ENCODE measurements around the gene KLHL30.
"Not testable (repeated sequence)": the region's sequence is repeated elsewhere in the genome, so short reads cannot be mapped to it uniquely, and the experiment has no call there.

The KLHL30 gene

DNA sequence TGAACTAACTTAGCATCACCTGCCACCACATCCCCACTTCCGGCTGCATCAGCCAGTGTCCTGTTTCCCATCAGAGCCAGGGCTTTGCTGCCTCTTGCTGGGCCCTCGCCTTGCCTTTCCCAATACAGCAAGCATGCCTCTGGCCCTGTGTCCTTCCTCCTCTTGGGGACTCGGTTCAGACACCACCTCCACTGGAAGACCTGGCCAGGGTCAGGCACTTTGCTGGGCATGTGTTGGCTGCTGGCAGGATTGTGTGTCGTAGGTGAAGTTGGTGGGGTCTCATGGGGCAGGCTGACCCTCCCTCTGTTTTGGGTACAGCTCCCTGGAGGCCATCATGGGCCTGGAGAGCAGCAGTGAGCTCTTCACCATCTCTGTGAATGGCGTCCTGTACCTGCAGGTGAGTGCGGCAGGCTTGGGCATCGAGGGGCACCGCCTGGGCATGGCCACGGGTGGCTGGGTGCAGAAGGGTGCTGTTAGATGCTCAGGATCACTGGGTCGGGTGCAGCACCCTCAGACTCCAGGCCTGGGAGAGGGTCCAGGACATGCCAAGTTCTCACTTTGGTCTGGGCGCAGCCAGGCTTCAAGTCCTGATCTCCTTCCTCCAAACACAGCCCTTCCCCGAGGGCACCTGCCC lies 26.9 kb downstream of the KLHL30 start:
- DNase-seq: no peak

DNA sequence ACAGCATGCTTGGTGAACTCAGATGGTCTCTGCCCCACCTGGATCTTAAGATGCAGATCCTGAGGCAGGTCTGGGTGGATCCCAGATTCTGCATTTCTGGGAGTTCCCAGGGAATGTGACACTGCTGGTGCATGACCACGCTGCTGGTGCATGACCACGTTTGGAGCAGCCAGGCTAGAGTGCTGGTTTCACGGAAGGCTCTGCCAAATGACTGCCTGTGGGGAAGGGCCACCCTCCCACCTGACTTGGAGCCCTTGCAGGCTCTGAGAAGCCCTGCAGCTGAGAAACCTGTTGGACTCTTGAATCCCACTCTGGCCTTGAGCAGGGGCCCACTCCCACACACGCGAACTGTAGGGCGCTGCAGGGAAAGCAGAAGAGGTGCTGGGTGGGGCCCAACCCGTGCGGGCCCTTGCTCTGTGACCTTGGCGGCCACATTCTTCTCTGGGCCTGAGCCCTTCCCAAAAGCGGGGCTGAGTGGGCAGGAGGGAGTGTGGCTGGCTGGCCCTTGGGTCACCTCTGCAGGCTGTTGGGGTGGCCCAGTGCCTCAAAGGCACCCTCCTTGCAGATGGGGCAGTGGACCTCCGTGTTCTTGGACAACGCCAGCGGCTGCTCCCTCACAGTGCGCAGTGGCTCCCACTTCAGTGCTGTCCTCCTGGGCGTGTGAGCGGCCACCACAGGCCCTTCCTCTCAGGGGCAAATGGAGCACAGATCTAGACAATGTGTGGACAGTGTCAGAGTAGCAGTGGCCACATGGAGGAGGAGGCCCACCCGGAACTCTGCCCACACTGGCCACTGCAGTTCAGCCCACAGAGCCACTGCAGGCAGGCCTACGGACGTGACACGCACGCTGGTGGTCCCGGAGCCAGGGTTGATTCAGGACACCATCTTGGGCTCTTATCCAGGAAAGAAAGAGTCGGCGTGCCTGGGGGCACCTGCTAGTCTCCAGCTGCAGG lies 28.2 kb downstream of the KLHL30 start:
- DNase-seq: no peak

DNA sequence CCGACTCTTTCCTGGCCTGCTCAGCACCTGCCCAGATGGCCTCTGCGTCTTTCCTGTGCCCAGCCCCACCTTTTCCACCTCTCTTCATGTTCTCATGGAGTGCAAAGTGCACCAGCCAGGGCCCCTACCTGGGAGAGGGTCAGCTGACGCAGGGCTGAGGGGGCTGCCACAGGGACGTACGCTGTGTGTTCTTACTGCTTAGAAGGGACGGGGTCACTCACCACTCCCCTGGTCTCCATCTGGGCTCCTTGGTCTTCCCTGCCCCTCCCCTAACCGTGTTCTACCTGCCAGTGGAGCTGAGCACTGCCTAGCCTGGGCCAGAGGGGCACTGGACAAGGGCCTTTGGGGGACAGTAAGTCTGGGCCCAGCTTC lies 28.9 kb downstream of the KLHL30 start:
- DNase-seq: no peak

DNA sequence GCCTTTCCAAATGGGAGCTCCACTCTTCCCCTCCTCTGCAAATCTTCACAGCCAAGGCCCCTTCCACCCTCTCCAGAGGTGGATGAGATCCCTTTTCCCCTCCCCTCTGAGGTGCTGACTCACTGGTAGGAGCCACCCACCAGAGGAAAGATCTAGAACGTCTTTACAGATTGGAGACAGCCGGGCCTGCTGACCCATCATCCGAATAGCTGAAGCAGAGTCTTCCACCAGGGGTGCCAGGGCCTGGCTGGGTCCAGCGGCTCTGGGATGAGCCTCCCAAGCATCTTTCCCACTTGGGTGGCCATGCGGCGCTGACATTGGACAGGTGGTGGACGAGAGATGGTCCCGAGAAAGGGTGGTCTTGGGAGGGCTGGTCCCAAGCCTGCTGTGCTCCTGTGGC lies 29.3 kb downstream of the KLHL30 start:
- no peak for DNase-seq

- no peak for DNase-seq
These were observed 30.0 kb downstream of the KLHL30 start for GRCh38 chr2:238168196-238169047.

DNA sequence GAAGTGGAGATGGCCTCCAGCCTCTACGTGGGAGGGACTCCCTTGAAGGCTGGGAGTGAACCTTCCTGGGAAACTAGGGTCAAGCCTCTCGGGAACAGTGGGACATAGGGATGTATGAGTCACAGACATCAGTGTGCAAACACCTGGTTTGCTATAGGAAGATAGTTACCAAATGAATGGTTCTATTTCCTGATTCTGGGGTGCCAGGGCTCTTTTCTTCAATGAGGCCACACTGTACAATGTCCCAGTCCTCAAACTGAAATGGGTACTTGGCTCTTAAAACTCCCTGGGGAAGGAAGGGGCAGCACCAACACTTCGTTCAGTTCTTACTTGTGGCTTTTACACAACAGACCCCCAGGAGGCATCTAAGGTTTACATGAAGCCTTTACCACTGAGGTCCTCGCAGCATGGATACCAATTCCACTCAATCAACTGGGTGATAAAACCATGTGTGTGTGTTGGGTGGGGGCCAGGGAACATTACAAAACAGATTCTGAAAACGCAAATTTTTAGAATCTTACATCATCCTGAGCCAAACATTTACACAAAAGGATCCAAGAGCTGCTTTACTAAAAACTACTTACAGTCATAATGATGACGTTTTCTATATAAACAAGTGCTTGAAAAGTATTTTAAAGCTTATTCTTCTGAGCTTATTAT lies 30.7 kb downstream of the KLHL30 start:
- no peak for DNase-seq

- DNase-seq: no peak
These were observed 31.3 kb downstream of the KLHL30 start for GRCh38 chr2:238169708-238170251.

- no peak for DNase-seq
These were observed 32.1 kb downstream of the KLHL30 start for GRCh38 chr2:238170386-238171071.

- not testable (repeated sequence) for DNase-seq
These were observed 32.6 kb downstream of the KLHL30 start for GRCh38 chr2:238171072-238171431.

DNA sequence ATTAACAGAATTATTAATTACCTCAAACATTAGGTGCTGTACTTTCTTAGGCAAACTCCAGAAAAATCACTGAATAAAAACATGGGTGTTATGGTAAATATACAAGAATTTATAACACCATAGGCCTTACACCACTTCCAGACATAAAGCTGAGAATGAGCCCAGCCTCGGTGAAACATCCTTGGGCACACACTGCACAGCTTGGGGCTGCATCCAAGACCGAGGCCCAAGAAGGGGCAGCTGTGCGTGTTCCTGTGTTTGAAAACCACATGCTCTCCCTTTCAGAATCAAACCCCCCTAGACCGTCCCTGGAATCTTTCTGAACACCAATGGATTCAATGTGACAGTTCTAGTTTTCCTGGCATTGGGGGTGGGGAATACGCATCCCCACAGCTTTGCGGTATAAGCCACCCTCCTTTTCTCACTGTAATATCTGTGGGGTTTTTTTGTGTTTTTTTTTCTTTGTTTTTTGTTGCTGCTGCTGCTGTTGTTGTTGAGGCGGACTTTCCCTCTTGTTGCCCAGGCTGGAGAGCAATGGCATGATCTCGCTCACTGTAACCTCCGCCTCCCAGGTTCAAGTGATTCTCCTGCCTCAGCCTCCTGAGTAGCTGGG lies 33.2 kb downstream of the KLHL30 start:
- DNase-seq: no peak

DNA sequence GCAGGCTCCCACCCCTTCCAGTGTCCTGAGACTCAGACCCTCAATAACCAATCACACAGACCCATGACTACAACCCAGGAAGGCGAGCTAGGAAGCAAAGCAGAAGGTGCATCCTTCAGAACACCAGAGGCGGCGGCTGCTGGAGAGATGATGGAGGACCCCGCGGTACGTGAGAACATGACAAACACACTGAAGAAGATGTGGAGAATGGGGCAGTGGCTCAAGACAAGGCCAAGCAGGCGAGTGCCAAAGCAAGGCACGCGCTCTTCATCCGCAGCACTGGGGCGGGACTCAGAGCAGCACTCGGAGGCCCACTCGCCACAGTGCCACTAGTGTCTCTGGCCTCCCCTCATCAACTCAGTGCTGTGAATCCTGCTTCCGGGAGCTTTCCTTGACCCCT lies 34.0 kb downstream of the KLHL30 start:
- no peak for DNase-seq

DNA sequence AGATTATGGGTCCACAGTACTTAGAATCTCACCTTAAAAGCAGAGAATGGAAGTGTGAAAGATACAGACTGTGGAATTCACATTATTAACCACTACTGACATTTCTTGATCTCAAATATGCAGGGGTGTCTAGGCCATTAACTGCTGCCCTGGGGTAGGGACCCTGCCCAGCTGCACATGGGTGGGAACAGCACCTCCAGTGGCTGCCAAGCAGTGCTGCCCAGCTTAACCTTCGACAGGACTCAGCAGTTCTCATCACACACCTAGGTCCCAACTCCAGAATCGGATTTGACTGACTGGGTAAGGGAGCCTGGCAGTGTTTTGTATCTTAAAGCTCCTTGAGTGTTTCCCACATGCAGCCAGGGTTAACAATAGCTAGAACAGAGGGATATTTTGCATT lies 35.2 kb downstream of the KLHL30 start:
- DNase-seq: no peak

DNA sequence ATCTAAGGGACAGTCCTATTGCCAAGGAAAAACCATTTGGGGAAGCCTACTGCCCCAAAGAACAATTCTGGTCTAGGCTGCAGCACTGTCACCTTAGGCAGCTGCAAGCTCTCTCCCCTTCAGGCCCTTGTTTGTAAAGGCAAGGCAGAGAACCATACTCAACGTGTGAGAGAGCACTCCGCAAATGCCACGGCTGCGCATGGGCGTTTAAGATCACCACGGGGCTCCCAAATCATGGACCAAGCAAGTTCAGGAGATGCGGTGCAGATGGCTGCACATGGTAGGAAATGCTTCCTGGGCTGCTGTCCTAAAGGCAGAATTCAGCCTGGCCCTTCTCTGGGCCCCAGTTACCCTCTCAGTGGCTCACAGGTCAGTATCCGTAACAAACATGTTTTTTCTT lies 35.8 kb downstream of the KLHL30 start:
- no peak for DNase-seq

- DNase-seq: no peak
These were observed 36.2 kb downstream of the KLHL30 start for GRCh38 chr2:238174701-238175100.

GRCh38 chr2:238176613-238177012 lies 38.1 kb downstream of the KLHL30 start:
- no peak for DNase-seq

DNA sequence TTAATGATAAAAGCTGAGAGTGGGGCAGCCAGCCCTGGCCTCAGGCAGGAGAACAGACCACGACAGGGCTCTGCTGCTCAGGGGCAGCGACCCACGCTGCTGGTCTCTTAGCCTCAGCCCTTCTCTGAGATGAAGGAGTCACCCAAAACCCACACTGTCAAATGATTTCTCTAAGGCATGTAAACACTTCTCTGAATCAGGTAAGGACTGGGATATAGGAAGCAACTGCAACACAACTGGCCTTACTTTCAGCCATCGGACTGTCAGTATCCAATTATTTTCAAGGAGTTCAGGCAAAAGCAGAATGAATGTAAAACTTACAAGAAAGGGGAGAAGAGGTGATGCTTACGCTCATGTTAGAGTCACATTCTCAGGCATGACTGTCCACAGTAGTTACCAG lies 42.1 kb downstream of the KLHL30 start:
- no peak for DNase-seq

DNA sequence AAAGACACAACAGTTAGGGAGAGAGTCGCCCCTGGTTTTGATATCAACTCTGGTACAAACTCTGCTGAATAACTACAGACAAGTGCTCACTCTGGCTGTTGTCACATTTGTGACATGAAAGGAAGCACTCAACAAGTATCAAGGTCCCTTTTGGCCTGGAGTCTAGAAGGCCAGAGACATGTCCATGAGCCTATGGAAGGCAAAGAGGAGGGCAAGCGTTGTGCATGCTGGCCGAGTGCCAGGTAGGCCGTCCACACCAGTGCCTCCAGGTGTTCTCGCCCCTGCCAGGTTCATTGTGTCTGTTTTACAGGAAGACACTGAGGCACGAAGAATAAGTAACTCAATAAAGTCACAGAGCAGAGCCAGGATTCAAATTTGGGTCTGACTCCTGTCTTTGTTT lies 43.9 kb downstream of the KLHL30 start:
- DNase-seq: no peak

DNA sequence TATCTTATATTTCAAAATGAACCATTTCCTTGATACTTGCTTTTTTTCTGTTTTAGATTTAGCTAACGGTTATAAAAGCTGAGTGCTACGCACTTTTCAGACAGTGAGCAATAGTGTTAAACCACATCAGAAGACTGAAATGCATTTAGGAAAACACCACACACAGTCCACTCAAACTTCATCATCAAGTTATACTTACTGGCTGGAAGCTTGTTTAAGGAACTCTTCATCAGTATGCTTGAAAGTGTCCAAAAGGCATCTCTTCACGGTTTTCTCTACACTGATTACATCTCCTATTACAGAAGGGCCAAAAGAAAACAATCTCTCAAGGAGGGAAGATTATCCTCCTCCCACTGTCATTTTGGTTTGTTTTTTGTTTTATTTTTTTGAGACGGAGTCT lies 45.4 kb downstream of the KLHL30 start:
- no peak for DNase-seq

DNA sequence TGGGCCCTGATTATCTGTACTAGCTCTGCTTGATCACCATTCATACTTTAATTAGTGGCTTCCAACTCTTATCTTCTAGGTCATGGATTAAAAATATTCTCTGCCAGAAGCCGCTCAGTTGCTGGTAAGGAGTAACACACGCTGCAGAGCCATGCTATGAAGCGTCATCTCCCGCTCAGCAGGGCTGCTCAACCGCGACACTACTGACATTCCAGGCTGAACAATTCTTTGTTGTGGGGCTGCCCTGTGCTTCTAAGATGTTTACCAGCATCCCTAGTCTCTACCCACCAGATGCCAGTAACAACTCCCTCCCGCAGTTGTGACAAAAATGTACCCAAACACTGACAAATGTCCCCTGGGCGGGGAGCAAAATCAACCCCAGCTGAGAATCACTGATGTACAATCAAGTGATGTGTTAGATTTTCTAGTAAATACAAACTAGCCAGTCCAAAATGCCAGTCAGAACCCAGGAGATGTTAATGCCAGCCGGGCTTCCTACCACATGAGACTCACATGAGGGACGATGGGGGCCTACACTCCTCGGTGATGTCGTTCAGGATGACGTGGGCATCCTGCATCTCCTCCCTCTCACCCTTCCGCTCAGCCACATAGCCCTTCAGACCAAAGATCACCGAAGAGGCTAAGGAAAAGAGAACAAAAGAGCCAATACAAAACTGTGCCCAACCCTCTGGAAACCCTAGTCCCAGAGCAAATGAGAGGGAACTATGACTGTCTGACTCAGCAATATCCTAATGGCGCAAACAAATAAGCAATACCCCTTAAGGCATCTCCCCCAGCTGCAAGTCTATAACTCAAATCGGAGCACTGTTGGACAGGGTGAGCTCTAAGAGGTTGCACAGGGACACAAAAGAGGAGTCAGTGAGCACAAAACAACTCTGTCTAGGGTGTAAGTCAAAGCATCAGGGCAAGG lies 49.4 kb downstream of the KLHL30 start:
- no peak for DNase-seq

DNA sequence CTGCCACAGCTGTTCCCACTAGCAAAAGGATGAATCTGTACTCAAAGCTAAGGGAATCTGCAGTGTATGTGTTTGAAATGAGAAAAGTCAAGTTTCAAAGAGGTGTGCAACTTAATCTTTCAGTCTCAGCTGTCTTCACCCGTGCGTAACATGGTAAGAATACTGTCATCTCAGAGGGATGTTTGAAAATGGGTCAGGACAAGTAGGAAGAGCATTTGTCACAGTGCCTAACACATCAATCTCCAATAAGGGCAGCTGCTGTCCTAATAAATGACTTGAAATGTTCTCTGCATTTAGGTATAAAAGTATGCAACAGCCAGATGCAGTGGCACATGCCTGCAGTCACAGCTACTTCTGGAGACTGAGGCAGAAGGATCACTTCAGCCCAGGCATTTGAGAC lies 52.0 kb downstream of the KLHL30 start:
- DNase-seq: no peak

All from CD4-positive, alpha-beta T cell treated with Interleukin-15 for 1 hour (primary cell).